ENCODE results near the gene FRMD8.
A peak's percentile ranks its signal among the peaks of the same experiment; 100 is the strongest.

Gene FRMD8, protein sequence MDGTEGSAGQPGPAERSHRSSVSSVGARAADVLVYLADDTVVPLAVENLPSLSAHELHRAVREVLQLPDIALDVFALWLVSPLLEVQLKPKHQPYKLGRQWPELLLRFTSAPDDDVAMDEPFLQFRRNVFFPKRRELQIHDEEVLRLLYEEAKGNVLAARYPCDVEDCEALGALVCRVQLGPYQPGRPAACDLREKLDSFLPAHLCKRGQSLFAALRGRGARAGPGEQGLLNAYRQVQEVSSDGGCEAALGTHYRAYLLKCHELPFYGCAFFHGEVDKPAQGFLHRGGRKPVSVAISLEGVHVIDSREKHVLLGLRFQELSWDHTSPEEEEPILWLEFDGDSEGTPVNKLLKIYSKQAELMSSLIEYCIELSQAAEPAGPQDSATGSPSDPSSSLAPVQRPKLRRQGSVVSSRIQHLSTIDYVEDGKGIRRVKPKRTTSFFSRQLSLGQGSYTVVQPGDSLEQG

DNA sequence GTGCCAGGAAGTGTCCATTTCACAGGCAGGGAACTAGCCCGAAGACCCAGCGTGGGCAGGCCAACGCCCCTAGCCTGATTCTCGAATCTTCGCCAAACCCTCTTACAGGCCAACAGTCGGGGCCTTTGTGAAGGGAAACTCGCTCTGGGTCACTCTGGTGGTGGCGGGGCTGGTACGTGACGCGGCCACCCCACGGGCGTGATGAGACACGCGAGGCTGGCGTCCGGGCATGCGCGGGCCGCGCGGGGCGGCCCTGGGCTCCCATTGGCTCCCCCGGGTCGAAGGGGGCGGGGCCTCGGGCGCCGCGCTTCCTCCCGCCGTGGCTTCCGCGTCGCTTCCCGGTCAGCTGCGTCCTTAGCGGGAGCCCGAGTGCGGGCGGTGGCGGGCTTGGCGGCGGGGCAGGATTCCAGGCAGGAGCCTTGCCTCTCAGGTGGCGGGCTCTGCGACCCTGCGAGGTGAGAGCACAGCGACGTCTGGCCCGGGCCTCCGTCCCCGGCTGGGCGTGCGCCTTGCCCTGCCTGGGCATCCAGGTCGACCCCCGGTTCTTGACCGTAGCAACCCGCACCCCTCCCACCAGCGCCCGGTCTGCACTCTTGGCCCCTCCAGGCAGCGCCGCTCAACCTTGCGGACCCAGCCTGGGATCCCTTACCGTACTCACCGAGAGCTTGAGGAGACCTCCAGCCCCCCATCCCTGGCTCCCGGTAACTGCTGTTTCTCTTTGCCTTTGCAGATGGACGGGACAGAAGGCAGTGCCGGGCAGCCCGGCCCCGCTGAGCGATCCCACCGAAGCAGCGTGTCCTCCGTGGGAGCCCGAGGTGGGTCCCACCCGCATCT lies at the start of gene FRMD8:
FRMD8 (plus strand) TSS at position 331 of the 834 bp plus-strand sequence; CDS start at position 731, 400 bp downstream.
- DNase-seq, result peak; percentile 85

DNA sequence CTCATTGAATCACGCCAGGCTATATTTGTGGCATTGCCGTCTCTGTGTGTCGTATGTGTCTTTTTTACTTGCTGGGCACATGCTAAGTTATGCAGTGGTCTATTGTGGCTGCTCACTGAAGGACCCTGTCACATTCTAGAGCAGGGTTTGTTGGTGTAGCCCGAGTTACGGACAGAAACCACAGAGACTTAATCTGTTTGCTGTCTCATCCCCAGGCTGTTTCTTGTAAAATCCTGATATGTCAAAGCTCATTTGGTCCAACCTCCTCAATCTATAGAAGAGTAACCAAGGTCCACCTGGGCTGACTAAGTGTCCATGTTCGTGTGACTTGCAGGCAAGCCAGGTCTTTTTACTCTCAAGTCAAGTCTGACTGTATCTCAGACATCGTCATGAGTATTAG lies 47.8 kb upstream of the FRMD8 start:
- no peak for DNase-seq

- no peak for DNase-seq
These were observed 46.2 kb upstream of the FRMD8 start for GRCh38 chr11:65340226-65340625.

GRCh38 chr11:65341856-65342255 lies 44.6 kb upstream of the FRMD8 start:
- DNase-seq, result no peak

DNA sequence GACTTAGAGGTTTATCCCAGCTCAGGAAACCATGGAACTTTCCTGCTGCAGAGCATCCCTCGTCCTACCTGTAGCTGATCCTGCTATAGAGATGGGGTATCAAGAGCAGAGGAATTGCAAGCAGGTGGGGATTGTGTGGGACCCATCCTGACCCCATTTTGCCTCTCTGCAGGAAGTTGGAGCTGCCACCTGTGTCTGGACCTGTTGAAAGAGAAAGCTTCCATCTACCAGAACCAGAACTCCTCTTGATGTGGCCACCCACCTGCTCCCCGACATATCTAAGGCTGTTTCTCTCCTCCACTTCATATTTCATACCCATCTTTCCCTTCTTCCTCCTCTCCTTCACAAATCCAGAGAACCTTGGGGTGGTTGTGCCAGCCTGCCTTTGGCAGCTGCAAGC lies 34.9 kb upstream of the FRMD8 start:
- DNase-seq, result no peak

DNA sequence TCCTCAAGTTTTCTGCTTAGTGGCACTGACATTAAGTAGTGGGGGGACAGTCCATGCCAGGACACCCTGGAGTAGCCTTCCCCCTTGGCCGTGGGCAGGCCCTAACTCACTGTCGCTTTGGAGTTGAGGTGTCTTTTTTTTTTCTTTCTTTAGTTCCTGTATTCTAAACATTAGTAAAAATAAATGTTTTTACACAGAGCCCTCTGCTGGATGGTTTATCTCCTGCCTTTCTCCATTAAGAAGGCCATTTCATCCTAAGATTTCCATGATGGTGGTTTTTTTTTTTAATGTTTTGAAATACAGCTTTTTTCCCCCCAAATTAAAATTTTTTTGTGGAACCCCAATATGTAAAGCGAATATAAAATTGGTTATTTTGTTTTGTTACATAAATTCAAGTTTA lies 33.7 kb upstream of the FRMD8 start:
- DNase-seq, result no peak

DNA sequence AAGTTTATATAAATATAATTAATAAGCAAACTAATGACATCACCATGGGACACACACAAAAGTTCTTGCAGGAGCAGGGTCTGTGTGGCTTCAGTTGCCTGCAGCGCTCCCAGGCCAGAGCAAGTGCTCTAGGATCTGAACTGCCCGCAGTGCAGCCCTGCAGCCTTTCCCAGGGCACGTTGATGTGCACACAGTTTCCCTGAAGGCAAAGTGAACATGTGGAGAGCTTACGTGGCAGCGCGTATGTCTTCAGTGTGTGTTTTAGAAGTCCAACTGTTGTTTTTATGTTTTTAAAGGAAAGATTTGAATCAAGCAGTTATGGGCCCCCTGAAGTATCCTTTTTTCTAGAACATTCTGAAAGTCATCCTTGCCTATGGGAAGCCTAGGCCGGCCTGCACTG lies 33.1 kb upstream of the FRMD8 start:
- DNase-seq, result no peak

DNA sequence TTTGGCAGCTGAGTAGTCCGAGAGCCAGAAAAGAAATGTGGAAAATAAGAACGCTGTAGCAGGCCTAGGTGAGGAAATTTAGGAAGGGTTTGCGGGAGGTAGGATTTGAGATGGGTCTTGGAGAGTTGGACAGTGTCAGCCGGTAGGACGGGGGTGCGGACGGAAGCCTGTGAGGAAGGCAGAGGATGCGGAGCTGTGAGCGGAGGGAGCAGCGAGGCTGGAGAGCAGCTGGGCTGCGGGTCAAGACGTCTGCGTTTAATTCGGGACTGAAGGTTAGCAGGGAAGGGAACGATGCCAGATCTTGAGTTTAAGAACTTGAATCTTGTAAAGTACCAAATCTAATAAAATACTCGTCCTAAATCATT lies 32.6 kb upstream of the FRMD8 start:
- no peak for DNase-seq

- peak; percentile 94 for DNase-seq
These were observed 32.0 kb upstream of the FRMD8 start, which contains the start of gene TIGD3 for GRCh38 chr11:65354265-65355012. TIGD3 (plus strand) TSS chr11:65354751; CDS start chr11:65355809, 1,058 bp downstream.

- DNase-seq, result peak; percentile 37
These were observed 31.2 kb upstream of the FRMD8 start for GRCh38 chr11:65355013-65355775.

- no peak for DNase-seq
These were observed 30.6 kb upstream of the FRMD8 start for GRCh38 chr11:65355776-65356393.

- DNase-seq, result no peak
These were observed 30.0 kb upstream of the FRMD8 start for GRCh38 chr11:65356394-65356972.

GRCh38 chr11:65357856-65358356 lies 28.5 kb upstream of the FRMD8 start:
- DNase-seq, result no peak

- no peak for DNase-seq
These were observed 24.0 kb upstream of the FRMD8 start for GRCh38 chr11:65362320-65362931.

DNA sequence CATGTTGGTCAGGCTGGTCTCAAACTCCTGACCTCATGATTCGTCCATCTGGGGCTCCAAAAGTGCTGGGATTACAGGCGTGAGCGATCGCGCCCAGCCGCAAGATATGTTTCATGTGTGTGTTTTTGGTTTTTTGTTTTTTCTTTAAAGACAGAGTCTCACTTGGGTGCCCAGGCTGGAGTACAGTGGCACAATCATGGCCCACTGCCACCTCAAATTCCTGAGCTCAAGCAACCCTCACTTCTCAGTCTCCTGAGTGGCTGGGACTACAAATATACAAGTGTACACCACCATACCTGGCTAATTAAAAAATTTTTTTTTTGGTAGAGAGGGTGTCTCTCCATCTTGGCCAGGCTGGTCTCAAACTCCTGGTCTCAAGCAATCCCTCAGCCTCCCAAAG lies 23.5 kb upstream of the FRMD8 start:
- DNase-seq, result no peak

- no peak for DNase-seq
These were observed 22.7 kb upstream of the FRMD8 start for GRCh38 chr11:65363770-65364169.

GRCh38 chr11:65366340-65366773 lies 20.1 kb upstream of the FRMD8 start:
- peak; percentile 70 for DNase-seq

GRCh38 chr11:65370659-65371049 lies 15.8 kb upstream of the FRMD8 start:
- no peak for DNase-seq

GRCh38 chr11:65373839-65374580 lies 12.4 kb upstream of the FRMD8 start:
- DNase-seq, result no peak

DNA sequence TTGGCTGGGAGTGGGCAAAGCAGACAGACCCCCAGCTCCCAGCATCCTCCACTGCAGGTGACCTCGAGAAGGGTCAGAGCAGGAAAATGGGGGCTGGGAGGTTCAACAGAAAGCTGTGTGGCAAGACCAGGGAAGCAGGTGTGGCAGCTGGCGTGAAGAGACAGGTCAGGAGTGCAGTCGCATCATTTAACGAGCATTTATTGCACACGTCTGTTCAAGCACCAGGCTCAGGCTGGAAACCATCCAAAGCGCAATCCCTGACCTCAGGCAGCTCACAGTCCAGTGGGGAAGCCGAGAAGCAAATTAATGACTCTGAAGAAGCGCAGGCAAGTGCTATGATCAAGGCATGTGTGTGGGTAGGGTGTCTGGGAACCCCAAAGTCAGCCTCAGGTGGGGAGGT lies 11.4 kb upstream of the FRMD8 start:
- no peak for DNase-seq

Data from CD4-positive, alpha-beta T cell treated with Interleukin-4 for 4 hours (primary cell).